Measurements from ENCODE around the gene CHAT.
"Not testable (repeated sequence)": the region's sequence is repeated elsewhere in the genome, so short reads cannot be mapped to it uniquely, and the experiment has no call there.

The CHAT gene

GRCh38 chr10:49679480-49679893 is 65.7 kb downstream of the CHAT start, which contains the start of gene C10orf53:
Gene C10orf53, plus strand, starts transcription at chr10:49679651. Its CDS starts 47 bp downstream, at chr10:49679698.
- Histone ChIP-seq H3K9me3 (no peaks in the 10 kb centered on the region), H3K36me3 (no peaks in the 10 kb centered on the region), H3K4me3 (ENCODE audit: low read depth in 1 of 2, low read length in 1 of 2) (no peak within 1 kb of the TSS), H3K4me1 (ENCODE audit: control insufficient read depth in 1 of 2, insufficient read depth in 1 of 2, low read depth in 1 of 2, low read length in 1 of 2) (peaks cover 0 to 6% of the 10 kb centered on the region in 2 experiments), H3K27me3 (peaks cover 92% of the 10 kb centered on the region), H3K27ac (no peak within 1 kb of the TSS)
- TF ChIP-seq, protein P1, sequence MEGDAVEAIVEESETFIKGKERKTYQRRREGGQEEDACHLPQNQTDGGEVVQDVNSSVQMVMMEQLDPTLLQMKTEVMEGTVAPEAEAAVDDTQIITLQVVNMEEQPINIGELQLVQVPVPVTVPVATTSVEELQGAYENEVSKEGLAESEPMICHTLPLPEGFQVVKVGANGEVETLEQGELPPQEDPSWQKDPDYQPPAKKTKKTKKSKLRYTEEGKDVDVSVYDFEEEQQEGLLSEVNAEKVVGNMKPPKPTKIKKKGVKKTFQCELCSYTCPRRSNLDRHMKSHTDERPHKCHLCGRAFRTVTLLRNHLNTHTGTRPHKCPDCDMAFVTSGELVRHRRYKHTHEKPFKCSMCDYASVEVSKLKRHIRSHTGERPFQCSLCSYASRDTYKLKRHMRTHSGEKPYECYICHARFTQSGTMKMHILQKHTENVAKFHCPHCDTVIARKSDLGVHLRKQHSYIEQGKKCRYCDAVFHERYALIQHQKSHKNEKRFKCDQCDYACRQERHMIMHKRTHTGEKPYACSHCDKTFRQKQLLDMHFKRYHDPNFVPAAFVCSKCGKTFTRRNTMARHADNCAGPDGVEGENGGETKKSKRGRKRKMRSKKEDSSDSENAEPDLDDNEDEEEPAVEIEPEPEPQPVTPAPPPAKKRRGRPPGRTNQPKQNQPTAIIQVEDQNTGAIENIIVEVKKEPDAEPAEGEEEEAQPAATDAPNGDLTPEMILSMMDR (IDR thresholded peaks at IDR 0.05) = no peak

GRCh38 chr10:49682449-49682848 is 68.6 kb downstream of the CHAT start:
- peaks cover 71% of the 10 kb centered on the region for H3K27me3 ChIP-seq
- not testable (repeated sequence) for H3K4me1 ChIP-seq (ENCODE audit: control insufficient read depth in 1 of 2, insufficient read depth in 1 of 2, low read depth in 1 of 2, low read length in 1 of 2); H3K27ac ChIP-seq

GRCh38 chr10:49682879-49683278 is 69.0 kb downstream of the CHAT start:
- Histone ChIP-seq H3K27me3 (peaks cover 71% of the 10 kb centered on the region), H3K9me3 (no peaks in the 10 kb centered on the region), H3K4me3 (ENCODE audit: low read depth in 1 of 2, low read length in 1 of 2) (no peak overlapping the region), H3K4me1 (ENCODE audit: control insufficient read depth in 1 of 2, insufficient read depth in 1 of 2, low read depth in 1 of 2, low read length in 1 of 2) (peaks cover 0 to 6% of the 10 kb centered on the region in 2 experiments), H3K27ac (no peak overlapping the region), H3K36me3 (no peaks in the 10 kb centered on the region)
- TF ChIP-seq, protein P1 (IDR thresholded peaks at IDR 0.05) = no peak

More at GRCh38 chr10:49682449-49682848, 68.6 kb downstream of the CHAT start:
- not testable (repeated sequence) for H3K9me3 ChIP-seq; H3K4me3 ChIP-seq (ENCODE audit: low read depth in 1 of 2, low read length in 1 of 2); H3K36me3 ChIP-seq

DNA sequence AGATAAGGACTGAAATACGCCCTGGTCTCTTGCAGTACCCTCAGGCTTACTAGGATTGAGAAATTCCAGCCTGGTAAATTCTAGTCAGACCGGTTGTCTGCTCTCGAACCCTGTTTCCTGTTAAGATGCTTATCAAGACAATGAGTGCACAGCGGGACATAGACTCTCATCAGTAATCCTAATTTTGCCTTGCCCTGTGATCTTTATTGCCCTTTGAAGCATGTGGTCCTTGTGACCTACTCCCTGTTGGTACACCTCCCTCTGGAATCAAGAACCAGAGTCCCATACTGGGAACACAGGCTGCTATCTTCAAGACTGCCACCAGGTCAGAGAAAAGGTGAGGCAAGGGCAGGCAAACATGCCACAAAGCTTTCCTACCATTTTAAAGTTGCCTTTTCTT is 72.8 kb downstream of the CHAT start:
- TF ChIP-seq, protein P1 (IDR thresholded peaks at IDR 0.05) = no peak
- Histone ChIP-seq H3K4me3 (ENCODE audit: low read depth in 1 of 2, low read length in 1 of 2) (no peak overlapping the region), H3K36me3 (no peaks in the 10 kb centered on the region), H3K27ac (no peak overlapping the region), H3K27me3 (peaks cover 71% of the 10 kb centered on the region), H3K4me1 (ENCODE audit: control insufficient read depth in 1 of 2, insufficient read depth in 1 of 2, low read depth in 1 of 2, low read length in 1 of 2) (no peaks in the 10 kb centered on the region), H3K9me3 (no peaks in the 10 kb centered on the region)

- TF ChIP-seq, protein P1 (IDR thresholded peaks at IDR 0.05) = no peak
- H3K4me1 ChIP-seq (ENCODE audit: control insufficient read depth in 1 of 2, insufficient read depth in 1 of 2, low read depth in 1 of 2, low read length in 1 of 2) = no peaks in the 10 kb centered on the region
These were observed 74.5 kb downstream of the CHAT start for GRCh38 chr10:49688261-49688846.

GRCh38 chr10:49688920-49689319 is 75.1 kb downstream of the CHAT start:
- TF ChIP-seq, protein P1 (IDR thresholded peaks at IDR 0.05) = no peak
- no peaks in the 10 kb centered on the region for H3K4me1 ChIP-seq (ENCODE audit: control insufficient read depth in 1 of 2, insufficient read depth in 1 of 2, low read depth in 1 of 2, low read length in 1 of 2)
- peaks cover 74% of the 10 kb centered on the region for H3K27me3 ChIP-seq
- no peaks in the 10 kb centered on the region for H3K9me3 ChIP-seq
- no peak overlapping the region for H3K27ac ChIP-seq
- no peak overlapping the region for H3K4me3 ChIP-seq (ENCODE audit: low read depth in 1 of 2, low read length in 1 of 2)
- no peaks in the 10 kb centered on the region for H3K36me3 ChIP-seq

More at GRCh38 chr10:49688261-49688846, 74.5 kb downstream of the CHAT start:
- Histone ChIP-seq H3K27ac (no peak overlapping the region), H3K9me3 (no peaks in the 10 kb centered on the region), H3K36me3 (no peaks in the 10 kb centered on the region), H3K27me3 (peaks cover 74% of the 10 kb centered on the region), H3K4me3 (ENCODE audit: low read depth in 1 of 2, low read length in 1 of 2) (no peak overlapping the region)
